Islet precursor cell (in vitro differentiated cells): Measurements from ENCODE around the gene SCUBE3.

Experiments
- DNase-seq: peaks from one replicate; pipeline ENCODE4 v3.0.0-alpha.2; 2018

SCUBE3 gene

GRCh38 chr6:35242486-35242885 is 28.7 kb downstream of the SCUBE3 start:
- no peak for DNase-seq

DNA sequence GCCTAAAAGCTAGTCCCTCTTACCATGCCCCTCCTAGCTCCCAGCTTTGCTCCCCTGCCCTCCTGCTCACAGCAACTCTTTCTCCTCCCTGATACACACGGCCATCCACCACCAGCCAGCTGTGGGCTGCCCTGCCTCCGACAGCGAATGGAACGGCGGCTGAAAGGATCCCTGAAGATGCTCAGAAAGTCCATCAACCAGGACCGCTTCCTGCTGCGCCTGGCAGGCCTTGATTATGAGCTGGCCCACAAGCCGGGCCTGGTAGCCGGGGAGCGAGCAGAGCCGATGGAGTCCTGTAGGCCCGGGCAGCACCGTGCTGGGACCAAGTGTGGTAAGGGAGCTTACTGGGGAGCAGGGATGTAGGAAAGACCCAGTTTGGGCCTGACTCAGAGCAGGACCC is 29.1 kb downstream of the SCUBE3 start:
- no peak for DNase-seq

DNA sequence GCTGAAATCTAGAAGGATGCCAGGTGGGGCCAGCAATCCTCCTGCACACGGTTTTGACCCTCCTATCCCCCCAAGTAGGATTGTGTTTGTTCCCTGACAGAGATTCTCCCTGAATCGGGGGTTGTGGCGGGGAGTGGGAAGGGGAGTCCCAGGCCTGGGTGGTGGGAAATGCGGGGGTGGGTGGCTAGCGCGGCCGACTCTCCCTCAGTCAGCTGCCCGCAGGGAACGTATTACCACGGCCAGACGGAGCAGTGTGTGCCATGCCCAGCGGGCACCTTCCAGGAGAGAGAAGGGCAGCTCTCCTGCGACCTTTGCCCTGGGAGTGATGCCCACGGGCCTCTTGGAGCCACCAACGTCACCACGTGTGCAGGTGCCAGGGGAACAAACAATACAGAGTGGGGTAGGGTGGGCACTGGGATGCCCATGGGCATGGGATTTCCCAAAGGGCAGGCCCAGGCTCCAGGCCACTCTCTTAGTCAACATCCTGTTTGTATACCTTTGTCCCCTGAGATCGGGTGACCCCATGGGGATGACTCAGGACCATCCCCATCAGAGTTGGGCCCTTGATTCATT is 29.7 kb downstream of the SCUBE3 start:
- no peak for DNase-seq

DNA sequence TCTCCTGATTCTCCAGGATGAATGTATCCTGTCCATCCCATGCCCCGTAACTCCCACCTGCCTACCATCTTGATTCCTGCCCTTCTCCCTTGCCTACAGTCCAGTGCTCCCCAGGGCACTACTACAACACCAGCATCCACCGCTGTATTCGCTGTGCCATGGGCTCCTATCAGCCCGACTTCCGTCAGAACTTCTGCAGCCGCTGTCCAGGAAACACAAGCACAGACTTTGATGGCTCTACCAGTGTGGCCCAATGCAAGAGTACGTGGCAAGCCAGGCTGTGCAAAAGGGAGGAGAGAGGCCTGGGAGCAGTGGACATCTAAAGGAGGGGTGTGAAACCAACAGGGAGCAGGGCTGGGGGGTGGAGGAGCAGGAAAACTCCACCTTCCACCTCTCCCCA is 30.8 kb downstream of the SCUBE3 start:
- no peak for DNase-seq

DNA sequence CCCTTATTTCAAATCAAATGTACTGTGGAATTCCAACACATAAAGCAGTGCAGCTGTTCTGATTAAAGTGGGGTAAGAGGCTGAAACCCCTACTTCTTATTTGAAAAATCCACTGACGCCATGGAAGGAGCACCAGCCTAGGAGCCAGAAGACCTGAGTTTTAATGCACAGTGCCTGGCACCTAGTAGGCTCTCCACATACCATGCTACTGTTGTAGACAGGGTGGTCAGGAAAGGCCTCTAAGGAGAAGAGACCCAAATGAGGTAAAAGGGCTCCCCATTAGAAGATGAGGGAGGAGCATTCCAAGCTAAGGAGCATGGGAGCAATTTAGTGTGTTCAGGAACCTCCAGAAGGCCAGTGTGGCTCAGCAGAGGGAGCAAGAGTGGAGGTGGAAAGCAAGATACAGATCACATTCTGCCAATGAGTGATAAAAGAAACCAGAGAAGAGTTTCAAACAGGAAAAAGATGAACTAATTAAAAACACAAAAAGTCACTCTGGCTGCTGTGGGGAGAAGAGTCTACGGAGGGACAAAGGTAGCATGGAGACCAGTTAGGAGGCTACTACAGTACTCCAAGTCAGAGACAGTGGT is 34.0 kb downstream of the SCUBE3 start:
- DNase-seq: no peak

GRCh38 chr6:35248300-35248699 is 34.5 kb downstream of the SCUBE3 start:
- DNase-seq: no peak

DNA sequence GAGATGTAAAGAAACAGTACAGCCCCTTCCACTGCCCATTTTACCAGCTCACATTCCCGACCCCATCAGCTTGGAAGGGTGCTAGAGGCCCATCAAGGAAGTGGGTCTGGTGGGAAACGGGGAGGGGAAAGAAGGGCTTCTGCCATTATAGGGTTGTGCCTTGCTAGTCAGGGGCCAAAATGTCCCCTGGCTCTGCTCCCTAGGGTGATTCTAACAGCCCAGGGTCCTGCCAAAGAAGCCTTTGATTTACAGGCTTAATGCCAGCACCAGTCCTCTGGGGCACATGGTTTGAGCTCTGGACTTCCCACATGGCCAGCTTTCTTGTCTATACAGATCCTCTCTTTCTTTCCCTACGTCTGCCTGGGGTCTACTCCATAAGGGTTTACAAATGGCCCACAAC is 35.2 kb downstream of the SCUBE3 start:
- DNase-seq: no peak

GRCh38 chr6:35251949-35252348 is 38.2 kb downstream of the SCUBE3 start:
- DNase-seq: no peak

GRCh38 chr6:35253249-35253648 is 39.5 kb downstream of the SCUBE3 start:
- DNase-seq: no peak

GRCh38 chr6:35258336-35258735 is 44.6 kb downstream of the SCUBE3 start:
- DNase-seq: no peak

DNA sequence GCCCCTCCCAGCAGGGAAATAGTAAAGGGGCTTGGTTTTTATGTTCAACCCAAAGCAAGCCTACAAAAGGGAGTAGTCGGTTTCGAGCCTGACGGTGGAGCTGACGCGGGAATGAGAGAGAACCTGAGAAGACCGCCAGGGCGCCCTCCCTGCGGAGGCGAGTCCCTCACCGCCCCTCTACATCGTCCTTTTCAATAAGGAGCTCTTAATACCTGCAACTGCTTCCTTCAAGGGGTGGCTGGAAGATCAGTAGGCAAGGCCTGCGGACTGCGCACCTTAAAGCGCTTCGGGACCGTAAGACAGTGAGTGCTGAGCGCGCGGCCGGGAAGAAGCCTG is 45.1 kb downstream of the SCUBE3 start:
- DNase-seq: no peak

DNA sequence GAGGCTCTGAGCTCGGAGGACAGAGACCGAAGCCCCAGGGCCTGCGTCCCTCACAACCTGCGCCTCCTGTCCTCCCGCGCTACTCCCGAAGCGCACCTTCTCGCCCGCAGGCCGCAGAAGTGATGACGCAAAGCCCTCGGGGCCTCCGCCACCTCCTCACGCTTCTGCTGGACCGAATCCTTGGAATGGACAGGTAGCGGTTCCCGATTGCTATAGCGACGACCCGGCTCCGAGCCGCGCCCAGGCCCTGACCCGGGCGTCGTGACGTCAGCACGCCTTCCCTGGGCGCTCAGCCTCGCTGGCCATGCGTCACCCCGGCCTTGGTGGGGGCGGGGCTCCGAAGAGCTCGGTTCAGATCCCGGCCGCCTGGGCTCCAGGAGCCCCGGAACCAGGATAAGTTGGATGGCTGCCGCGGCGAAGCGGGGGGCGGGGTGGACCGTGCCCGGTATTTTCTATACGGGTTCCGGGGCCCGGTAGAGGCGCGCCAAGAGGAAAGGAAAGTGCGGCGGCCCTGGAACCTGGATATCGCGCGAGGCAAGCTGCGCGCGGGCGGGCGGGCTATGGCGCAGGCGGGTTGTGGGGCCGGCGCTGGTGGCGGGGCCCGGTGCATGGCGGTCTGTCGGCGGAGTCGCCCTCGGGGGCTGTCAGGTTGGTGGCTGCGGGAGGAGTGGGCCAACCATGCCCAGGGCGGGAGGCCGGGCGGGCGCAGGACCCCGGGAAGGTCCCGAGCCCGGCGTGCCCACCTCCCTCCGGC is 45.6 kb downstream of the SCUBE3 start, which contains the start of gene ZNF76:
ZNF76 (plus strand) TSS at position 542 of the 754 bp plus-strand sequence. CDS start 21,417 bp downstream, outside the sequence.
- DNase-seq: peak; percentile 98

- peak; percentile 92 for DNase-seq
These were observed 46.3 kb downstream of the SCUBE3 start for GRCh38 chr6:35259948-35260590.

- no peak for DNase-seq
These were observed 47.1 kb downstream of the SCUBE3 start for GRCh38 chr6:35260591-35261570.

- DNase-seq: no peak
These were observed 48.8 kb downstream of the SCUBE3 start for GRCh38 chr6:35262596-35262995.

- no peak for DNase-seq
These were observed 51.0 kb downstream of the SCUBE3 start for GRCh38 chr6:35264550-35265274.

GRCh38 chr6:35265523-35265922 is 51.8 kb downstream of the SCUBE3 start:
- no peak for DNase-seq

DNA sequence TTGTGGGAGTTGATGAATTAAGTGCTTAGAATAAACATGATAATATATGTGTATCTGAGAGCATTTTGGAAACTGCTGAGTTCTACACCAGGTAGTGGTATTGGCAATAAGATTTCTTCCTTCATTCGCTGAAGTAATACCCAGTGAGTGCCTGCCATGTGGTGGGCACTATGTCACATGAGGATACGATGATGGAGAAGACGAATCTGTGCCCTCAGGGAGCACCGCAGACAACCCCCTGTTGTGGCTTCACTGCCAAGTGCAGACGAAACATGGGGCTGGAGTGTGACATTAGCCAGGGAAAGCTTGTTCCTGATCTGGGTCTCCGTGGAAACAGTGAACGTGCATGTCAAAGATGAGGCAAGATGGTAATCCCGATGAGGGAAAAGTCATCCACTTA is 53.7 kb downstream of the SCUBE3 start:
- DNase-seq: no peak

GRCh38 chr6:35267897-35268296 is 54.1 kb downstream of the SCUBE3 start:
- no peak for DNase-seq

- DNase-seq: no peak
These were observed 58.2 kb downstream of the SCUBE3 start for GRCh38 chr6:35272005-35272404.

- no peak for DNase-seq
These were observed 60.2 kb downstream of the SCUBE3 start for GRCh38 chr6:35273822-35274559.
